A673 (cell line): ENCODE data around the gene PDLIM5. TPM values are rescaled to one million over a fixed set of nuclear protein-coding genes. Genes with fewer than 3 reads are reported as not detected.

Experiments used
- BruUV-seq: library from RNA; stranded (reverse); fragments of 400-500 nt; replicated peaks from 2 replicates; lab custom pipeline; 2021; lab: Mats Ljungman, UMichigan
- CTCF ChIA-PET: fragments of 300-600 bp; sonication (Branson Sonifier 250); formaldehyde crosslinking; loops from one replicate; lab custom pipeline; 2022; ENCODE audit warnings: antibody characterized with exemption; lab: Charles Lee
- POLR2A ChIA-PET: fragments of 300-600 bp; sonication (Branson Sonifier 250); formaldehyde crosslinking; loops from one replicate; lab custom pipeline; 2022; ENCODE audit warnings: antibody characterized with exemption; ENCODE audit not compliant: low non-redundant PET; lab: Charles Lee
- DNase-seq: peaks from one replicate; pipeline ENCODE4 v3.0.0-alpha.2; 2015; ENCODE audit warnings: low spot score
- H3K27ac ChIP-seq: fragments of 200-600 bp; sonication (generic); 2 replicates; pipeline ENCODE4 v1.5.1; 2016; ENCODE audit warnings: mixed run types, low read depth, mild to moderate bottlenecking, mixed read lengths, antibody characterized with exemption, low read length; ENCODE audit not compliant: poor library complexity, severe bottlenecking
- H3K27me3 ChIP-seq: fragments of 200-600 bp; sonication (generic); replicated peaks from 2 replicates; pipeline ENCODE4 v1.6.1; 2017; ENCODE audit warnings: mixed run types, low read depth, mild to moderate bottlenecking, mixed read lengths, antibody characterized with exemption, low read length; ENCODE audit not compliant: insufficient read depth, poor library complexity
- H3K36me3 ChIP-seq: fragments of 200-600 bp; sonication (generic); 2 replicates; pipeline ENCODE4 v1.6.1; 2016; ENCODE audit warnings: mixed run types, mild to moderate bottlenecking, mixed read lengths, antibody characterized with exemption, low read length; ENCODE audit not compliant: insufficient read depth, poor library complexity, severe bottlenecking
- H3K4me1 ChIP-seq: fragments of 200-600 bp; sonication (generic); 2 replicates; pipeline ENCODE4 v1.6.1; 2017; ENCODE audit warnings: mixed run types, mild to moderate bottlenecking, mixed read lengths, antibody characterized with exemption, low read length; ENCODE audit not compliant: insufficient read depth, poor library complexity, severe bottlenecking
- H3K4me3 ChIP-seq: fragments of 200-600 bp; sonication (generic); 2 replicates; pipeline ENCODE4 v1.5.1; 2016; ENCODE audit warnings: low read depth, mixed run types, mild to moderate bottlenecking, mixed read lengths, low read length; ENCODE audit not compliant: poor library complexity, severe bottlenecking
- H3K9me3 ChIP-seq: fragments of 200-600 bp; sonication (generic); 2 replicates; pipeline ENCODE4 v1.6.1; 2016; ENCODE audit warnings: mixed run types, low read depth, mild to moderate bottlenecking, mixed read lengths, antibody characterized with exemption, low read length; ENCODE audit not compliant: poor library complexity, severe bottlenecking
- CTCF ChIP-seq: fragments of 300-800, 200-600 bp; sonication (generic); conservative IDR thresholded peaks from 2 replicates; pipeline ENCODE4 v1.5.1; 2017; ENCODE audit warnings: low read depth, mild to moderate bottlenecking, antibody characterized with exemption, low read length, moderate library complexity, mixed read lengths
- EZH2 ChIP-seq: fragments of 200-600 bp; sonication (generic); IDR thresholded peaks from 2 replicates; pipeline ENCODE4 v1.6.1; 2017; ENCODE audit warnings: borderline replicate concordance, low read depth, mild to moderate bottlenecking, mixed read lengths, antibody characterized with exemption, low read length; ENCODE audit not compliant: poor library complexity, severe bottlenecking
- intact Hi-C: fragments of 100-400 bp; cut with micrococcal nuclease; formaldehyde crosslinking; loops from one replicate; pipeline ENCODE4 v1.10.0; 2022; ENCODE audit not compliant: unreplicated experiment
- total RNA-seq: library from RNA; stranded (reverse); gene quantifications from 2 replicates; pipeline ENCODE4 v1.2.3, GENCODE V29; 2021

Gene PDLIM5
- total RNA-seq, 1 experiment from 2014 or later: 174 TPM

- BruUV-seq: no TSS peak
- Histone ChIP-seq H3K36me3 (no peaks in the 10 kb centered on the region), H3K4me3 (no peak overlapping the region), H3K9me3 (no peaks in the 10 kb centered on the region), H3K27me3 (no peaks in the 10 kb centered on the region), H3K27ac (no peak overlapping the region), H3K4me1 (peaks cover 7% of the 10 kb centered on the region)
- TF ChIP-seq EZH2: no peak
- no peak for TF ChIP-seq CTCF
- ChIA-PET POLR2A (no interaction called here), CTCF (no interaction called here)
- no peak for DNase-seq
- intact Hi-C loops: no loop called here
Measured at GRCh38 chr4:94562285-94562684, 110.5 kb downstream of the PDLIM5 start.

- no TSS peak for BruUV-seq
- CTCF ChIA-PET: no interaction called here
- POLR2A ChIA-PET: no interaction called here
Measured at GRCh38 chr4:94564252-94564651, 112.5 kb downstream of the PDLIM5 start.

GRCh38 chr4:94566420-94566819 is 114.7 kb downstream of the PDLIM5 start:
- no peak for TF ChIP-seq EZH2
- TF ChIP-seq CTCF: no peak
- ChIA-PET POLR2A (no interaction called here), CTCF (no interaction called here)
- DNase-seq: no peak
- Histone ChIP-seq H3K27ac (no peak overlapping the region), H3K36me3 (no peaks in the 10 kb centered on the region), H3K4me3 (no peak overlapping the region), H3K27me3 (no peaks in the 10 kb centered on the region), H3K4me1 (peaks cover 16% of the 10 kb centered on the region), H3K9me3 (no peaks in the 10 kb centered on the region)
- BruUV-seq: no TSS peak
- intact Hi-C loops: no loop called here

More at GRCh38 chr4:94564252-94564651, 112.5 kb downstream of the PDLIM5 start:
- Histone ChIP-seq H3K27me3 (no peaks in the 10 kb centered on the region), H3K27ac (no peak overlapping the region), H3K9me3 (no peaks in the 10 kb centered on the region), H3K36me3 (no peaks in the 10 kb centered on the region), H3K4me1 (peaks cover 11% of the 10 kb centered on the region), H3K4me3 (no peak overlapping the region)
- DNase-seq: no peak
- intact Hi-C loops: no loop called here
- TF ChIP-seq EZH2: no peak

- DNase-seq: no peak
- no peaks in the 10 kb centered on the region for H3K36me3 ChIP-seq
- no TSS peak for BruUV-seq
- intact Hi-C loops: no loop called here
- no peak overlapping the region for H3K27ac ChIP-seq
- H3K27me3 ChIP-seq: no peaks in the 10 kb centered on the region
- peaks cover 25% of the 10 kb centered on the region for H3K4me1 ChIP-seq
- ChIA-PET POLR2A (no interaction called here), CTCF (no interaction called here)
- TF ChIP-seq CTCF (no peak), EZH2 (no peak)
- H3K4me3 ChIP-seq: no peak overlapping the region
- no peaks in the 10 kb centered on the region for H3K9me3 ChIP-seq
Measured at GRCh38 chr4:94567811-94568210, 116.1 kb downstream of the PDLIM5 start.
